GM18499 (cell line): ENCODE results near the gene DIP2C.
"Not testable (repeated sequence)": the region's sequence is repeated elsewhere in the genome, so short reads cannot be mapped to it uniquely, and the experiment has no call there.

ENCODE experiments used
- ATAC-seq: cut with Tn5 transposase; IDR thresholded peaks from one replicate; pipeline ENCODE4 v1.9.1; 2021; ENCODE audit warnings: moderate number of reproducible peaks; ENCODE audit not compliant: insufficient read depth, unreplicated experiment

The DIP2C gene

DNA sequence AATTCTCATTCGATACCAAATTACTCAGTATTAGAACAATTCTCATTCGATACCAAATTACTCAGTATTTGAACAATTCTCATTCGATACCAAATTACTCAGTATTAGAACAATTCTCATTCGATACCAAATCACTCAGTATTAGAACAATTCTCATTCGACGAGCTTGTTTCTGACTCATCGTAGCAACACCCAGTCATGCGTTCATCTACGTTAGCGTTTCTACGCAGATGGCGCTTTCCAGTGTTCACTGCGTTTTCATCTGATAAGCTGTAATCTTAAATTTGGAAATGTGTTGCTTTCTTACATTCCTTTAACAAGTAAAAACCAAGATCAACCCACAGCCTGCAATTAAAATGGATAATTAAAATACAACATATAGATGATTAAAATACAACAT is 277.9 kb downstream of the DIP2C start:
- ATAC-seq: no peak

DNA sequence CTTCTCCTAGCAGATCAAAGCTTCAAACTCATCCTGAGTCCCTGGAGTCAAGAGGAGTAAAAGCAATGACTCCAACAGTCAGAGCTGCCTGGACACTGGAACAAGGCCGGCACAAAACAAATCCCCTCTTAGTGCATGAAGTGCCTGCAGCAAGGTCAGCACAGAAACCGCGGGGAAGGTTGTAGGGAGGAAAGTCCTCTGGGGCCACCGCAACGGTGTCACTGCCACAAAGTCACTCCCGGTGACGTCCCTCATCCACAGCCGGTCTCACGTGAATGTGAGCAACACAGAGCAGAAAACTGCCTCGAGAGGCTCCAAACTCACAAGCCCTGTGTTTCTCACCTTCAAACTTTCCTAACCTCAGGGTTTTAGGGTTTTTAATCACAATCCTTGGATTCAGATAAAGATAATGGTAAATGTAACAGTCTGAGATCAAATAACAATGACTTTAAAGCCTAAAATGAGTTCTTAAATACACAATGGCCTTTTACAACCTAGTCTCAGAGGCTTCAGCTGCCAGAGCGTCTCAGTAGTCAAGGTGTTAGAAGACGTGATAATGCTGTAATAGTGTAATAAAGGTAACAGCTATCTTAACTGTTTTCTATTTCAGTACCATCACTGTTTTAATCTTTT is 279.9 kb downstream of the DIP2C start:
- no peak for ATAC-seq

- ATAC-seq: no peak
Measured at GRCh38 chr10:408236-408635, 281.2 kb downstream of the DIP2C start.

DNA sequence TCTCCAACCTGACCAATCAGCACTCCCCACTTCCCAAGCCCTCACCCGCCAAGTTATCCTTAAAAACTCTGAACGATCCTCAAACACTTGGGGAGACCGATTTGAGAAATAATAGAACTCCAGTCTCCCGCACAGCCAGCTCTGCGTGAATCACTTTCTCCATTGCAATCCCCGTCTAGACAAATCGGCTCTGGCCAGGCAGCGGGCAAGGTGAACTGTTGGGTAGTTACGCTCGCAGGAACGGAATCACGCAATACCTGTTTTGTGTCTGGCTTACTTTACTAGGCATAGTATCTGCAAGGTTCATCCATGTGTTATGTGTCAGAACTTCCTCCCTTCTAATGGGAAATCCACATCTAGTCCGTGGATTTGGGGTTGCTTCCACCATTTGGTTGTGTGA is 282.5 kb downstream of the DIP2C start:
- no peak for ATAC-seq

DNA sequence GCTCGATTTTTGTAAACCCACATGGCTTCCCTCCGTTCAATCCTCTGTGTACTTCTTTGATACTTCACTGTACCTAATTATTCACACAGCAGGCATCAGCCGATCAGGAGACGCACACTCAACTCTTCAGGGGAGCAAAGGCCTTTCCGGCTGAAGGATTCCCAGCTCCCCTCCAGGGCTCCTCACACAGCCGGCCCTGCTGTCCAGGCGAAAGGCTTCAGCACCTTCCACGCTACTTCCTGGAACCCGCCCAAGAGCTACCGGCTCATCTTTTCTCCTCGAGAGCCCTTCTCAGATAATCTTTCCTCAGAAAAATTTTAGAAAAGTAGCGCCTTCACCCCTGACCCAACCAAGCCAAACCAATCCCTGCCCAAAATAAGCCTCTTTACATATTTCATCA is 283.8 kb downstream of the DIP2C start:
- no peak for ATAC-seq

GRCh38 chr10:404991-405390 is 284.5 kb downstream of the DIP2C start:
- ATAC-seq: no peak

- no peak for ATAC-seq
Measured at GRCh38 chr10:404346-404745, 285.1 kb downstream of the DIP2C start.

GRCh38 chr10:398954-399353 is 290.5 kb downstream of the DIP2C start:
- ATAC-seq: no peak

DNA sequence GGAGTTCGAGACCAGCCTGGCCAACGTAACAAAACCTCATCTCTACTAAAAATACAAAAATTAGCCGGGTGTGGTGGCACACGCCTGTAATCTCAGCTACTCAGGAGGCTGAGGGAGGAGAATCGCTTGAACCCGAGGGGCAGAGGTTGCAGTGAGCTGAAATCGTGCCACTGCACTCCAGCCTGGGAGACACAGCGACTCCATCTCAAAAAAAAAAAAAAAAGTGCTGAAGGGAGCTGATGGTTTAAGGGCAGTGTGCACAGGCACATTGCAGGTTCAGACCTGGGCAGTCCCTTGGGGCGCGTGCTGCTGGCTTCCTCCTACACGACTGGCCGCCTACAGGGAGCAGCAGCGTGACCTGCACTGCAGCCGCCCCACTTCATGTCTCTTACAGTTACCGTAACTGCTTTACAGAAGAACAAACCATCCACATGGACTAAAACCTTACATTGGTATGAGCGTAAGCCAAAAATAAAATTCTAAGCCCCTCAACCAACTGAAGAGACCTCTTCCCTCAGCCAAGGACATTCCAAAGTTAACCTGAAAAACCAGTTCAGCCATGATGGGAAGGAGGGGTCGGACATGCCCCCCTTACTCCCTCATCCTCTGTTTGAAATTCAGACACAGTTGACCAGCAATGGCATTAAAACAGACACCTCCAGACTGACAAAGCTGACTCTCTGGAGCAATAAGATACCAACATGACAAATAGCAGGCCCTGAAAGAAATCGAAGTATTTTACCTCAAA is 292.0 kb downstream of the DIP2C start:
- ATAC-seq: no peak

- no peak for ATAC-seq
Measured at GRCh38 chr10:396535-397220, 292.8 kb downstream of the DIP2C start.

- ATAC-seq: no peak
Measured at GRCh38 chr10:396107-396506, 293.4 kb downstream of the DIP2C start.

- ATAC-seq: no peak
Measured at GRCh38 chr10:395665-396064, 293.8 kb downstream of the DIP2C start.

GRCh38 chr10:394439-395101 is 294.9 kb downstream of the DIP2C start:
- ATAC-seq: not testable (repeated sequence)

DNA sequence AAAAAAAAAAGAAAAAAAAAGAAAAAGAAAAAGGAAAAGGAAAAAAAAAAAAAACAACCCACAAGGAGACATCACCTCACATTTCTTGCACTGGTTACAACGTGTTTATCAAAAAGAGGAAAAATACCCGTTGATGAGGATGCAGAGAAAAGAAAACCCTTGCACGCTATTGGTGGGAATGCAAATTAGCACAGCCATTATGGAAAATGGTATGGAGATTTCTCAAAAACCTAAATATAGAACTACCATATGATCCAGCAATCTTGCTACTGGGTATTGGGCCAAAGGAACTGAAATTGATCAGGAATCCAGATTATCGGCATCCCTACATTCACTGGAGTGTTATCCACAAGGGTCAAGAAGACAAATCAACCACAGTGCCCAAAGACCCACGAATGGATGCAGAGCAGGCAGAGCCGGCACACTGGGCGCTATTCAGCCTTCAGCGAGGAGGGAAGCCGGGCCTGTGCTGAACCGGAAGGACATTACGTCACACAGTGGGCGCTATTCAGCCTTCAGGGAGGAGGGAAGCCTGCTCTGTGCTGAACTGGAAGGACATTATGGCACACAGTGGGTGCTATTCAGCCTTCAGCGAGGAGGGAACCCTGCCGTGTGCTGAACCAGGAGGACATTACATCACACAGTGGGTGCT is 295.6 kb downstream of the DIP2C start:
- ATAC-seq: no peak

GRCh38 chr10:393106-393745 is 296.2 kb downstream of the DIP2C start:
- no peak for ATAC-seq

- no peak for ATAC-seq
Measured at GRCh38 chr10:392705-393037, 296.8 kb downstream of the DIP2C start.

- ATAC-seq: no peak
Measured at GRCh38 chr10:391847-392704, 297.4 kb downstream of the DIP2C start.

GRCh38 chr10:391305-391704 is 298.2 kb downstream of the DIP2C start:
- no peak for ATAC-seq

- ATAC-seq: no peak
Measured at GRCh38 chr10:390449-391100, 298.9 kb downstream of the DIP2C start.
